ENCODE data around the gene AKAP14.
A peak's percentile ranks its signal among the peaks of the same experiment; 100 is the strongest.
"Not testable (repeated sequence)": the region's sequence is repeated elsewhere in the genome, so short reads cannot be mapped to it uniquely, and the experiment has no call there.

The AKAP14 gene

GRCh38 chrX:119878740-119879139 is 17.0 kb upstream of the AKAP14 start:
- no peak for DNase-seq (ENCODE audit: low read depth in 2 of 2)
- TF ChIP-seq CTCF (IDR thresholded peaks at IDR 0.05; ENCODE audit: low read depth, low read length), result no peak

GRCh38 chrX:119880076-119880475 is 15.6 kb upstream of the AKAP14 start:
- no peak for TF ChIP-seq CTCF (IDR thresholded peaks at IDR 0.05; ENCODE audit: low read depth, low read length)
- H3K4me3 ChIP-seq (replicated peaks in 1 of 2; ENCODE audit: low read depth in 2 of 2, low read length in 2 of 2), result no peak overlapping the region
- peak in 1 of 2 donors; percentile 28 for DNase-seq (ENCODE audit: low read depth in 2 of 2)

More at GRCh38 chrX:119878740-119879139, 17.0 kb upstream of the AKAP14 start:
- no peak overlapping the region for H3K4me3 ChIP-seq (replicated peaks in 1 of 2; ENCODE audit: low read depth in 2 of 2, low read length in 2 of 2)

GRCh38 chrX:119880552-119881437 is 14.9 kb upstream of the AKAP14 start:
- H3K4me3 ChIP-seq (replicated peaks in 1 of 2; ENCODE audit: low read depth in 2 of 2, low read length in 2 of 2), result no peak overlapping the region
- DNase-seq (ENCODE audit: low read depth in 2 of 2), result peak; percentile 63 to 68
- TF ChIP-seq CTCF (IDR thresholded peaks at IDR 0.05; ENCODE audit: low read depth, low read length), result peak; percentile 74

- no peak for TF ChIP-seq CTCF (IDR thresholded peaks at IDR 0.05; ENCODE audit: low read depth, low read length)
- no peak overlapping the region for H3K4me3 ChIP-seq (replicated peaks in 1 of 2; ENCODE audit: low read depth in 2 of 2, low read length in 2 of 2)
- DNase-seq (ENCODE audit: low read depth in 2 of 2), result peak; percentile 22 to 35
Observed at GRCh38 chrX:119885554-119886428, 9.9 kb upstream of the AKAP14 start.

- peak; percentile 46 to 56 for DNase-seq (ENCODE audit: low read depth in 2 of 2)
- TF ChIP-seq CTCF (IDR thresholded peaks at IDR 0.05; ENCODE audit: low read depth, low read length), result peak; percentile 69
- H3K4me3 ChIP-seq (replicated peaks in 1 of 2; ENCODE audit: low read depth in 2 of 2, low read length in 2 of 2), result peak overlapping the region; percentile 33 to 38
Observed at GRCh38 chrX:119887721-119888425, 7.8 kb upstream of the AKAP14 start.

GRCh38 chrX:119890626-119891025 is 5.1 kb upstream of the AKAP14 start:
- DNase-seq (ENCODE audit: low read depth in 2 of 2); H3K4me3 ChIP-seq (replicated peaks in 1 of 2; ENCODE audit: low read depth in 2 of 2, low read length in 2 of 2): not testable (repeated sequence)

GRCh38 chrX:119891961-119892692 is 3.6 kb upstream of the AKAP14 start:
- not testable (repeated sequence) for H3K4me3 ChIP-seq (replicated peaks in 1 of 2; ENCODE audit: low read depth in 2 of 2, low read length in 2 of 2); DNase-seq (ENCODE audit: low read depth in 2 of 2)

Data from cardiac fibroblast (primary cell).